ENCODE data around the gene SSB.

Gene SSB

DNA sequence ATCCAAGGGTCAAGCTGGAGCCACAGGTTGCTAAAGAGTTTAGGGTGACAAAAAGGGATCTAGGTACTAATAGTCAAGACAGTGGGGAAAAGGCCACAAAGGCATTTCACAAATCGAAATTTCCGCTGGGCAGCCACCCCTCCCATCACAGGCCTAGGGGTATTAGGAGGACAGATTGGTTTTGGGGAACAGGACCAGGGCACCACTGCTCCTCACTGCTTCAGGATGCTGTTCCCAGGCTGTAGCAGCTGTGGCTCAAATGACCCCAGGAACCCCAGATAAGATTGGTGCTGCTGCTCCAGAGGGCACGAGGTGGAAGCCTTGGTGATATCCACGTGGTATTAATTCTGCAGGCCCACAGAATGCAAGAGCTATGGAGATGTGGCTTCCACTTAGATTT, 42.3 kb upstream of the SSB start:
- no peaks in the 10 kb centered on the region for H4K20me1 ChIP-seq (ENCODE audit: low read depth, low read length)
- H3K79me2 ChIP-seq (ENCODE audit: insufficient read depth, low read length), result no peaks in the 10 kb centered on the region
- TF ChIP-seq EZH2phosphoT487 (conservative IDR thresholded peaks at IDR 0.05; ENCODE audit: low read length), result no peak
- TF ChIP-seq, protein P1, sequence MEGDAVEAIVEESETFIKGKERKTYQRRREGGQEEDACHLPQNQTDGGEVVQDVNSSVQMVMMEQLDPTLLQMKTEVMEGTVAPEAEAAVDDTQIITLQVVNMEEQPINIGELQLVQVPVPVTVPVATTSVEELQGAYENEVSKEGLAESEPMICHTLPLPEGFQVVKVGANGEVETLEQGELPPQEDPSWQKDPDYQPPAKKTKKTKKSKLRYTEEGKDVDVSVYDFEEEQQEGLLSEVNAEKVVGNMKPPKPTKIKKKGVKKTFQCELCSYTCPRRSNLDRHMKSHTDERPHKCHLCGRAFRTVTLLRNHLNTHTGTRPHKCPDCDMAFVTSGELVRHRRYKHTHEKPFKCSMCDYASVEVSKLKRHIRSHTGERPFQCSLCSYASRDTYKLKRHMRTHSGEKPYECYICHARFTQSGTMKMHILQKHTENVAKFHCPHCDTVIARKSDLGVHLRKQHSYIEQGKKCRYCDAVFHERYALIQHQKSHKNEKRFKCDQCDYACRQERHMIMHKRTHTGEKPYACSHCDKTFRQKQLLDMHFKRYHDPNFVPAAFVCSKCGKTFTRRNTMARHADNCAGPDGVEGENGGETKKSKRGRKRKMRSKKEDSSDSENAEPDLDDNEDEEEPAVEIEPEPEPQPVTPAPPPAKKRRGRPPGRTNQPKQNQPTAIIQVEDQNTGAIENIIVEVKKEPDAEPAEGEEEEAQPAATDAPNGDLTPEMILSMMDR (IDR thresholded peaks at IDR 0.05; ENCODE audit: insufficient read depth, low read length, poor library complexity, severe bottlenecking), result no peak
- peaks cover 2% of the 10 kb centered on the region; the same call in 1 of the 2 replicates for H3F3A ChIP-seq (ENCODE audit: insufficient read depth)
- peaks cover 6% of the 10 kb centered on the region; the same call in 1 of the 2 replicates for H3K36me3 ChIP-seq (ENCODE audit: low read length)
- no peak overlapping the region for H2AFZ ChIP-seq (ENCODE audit: low read depth, low read length, severe bottlenecking)
- H3K4me3 ChIP-seq (ENCODE audit: insufficient read depth, low read length, poor library complexity, severe bottlenecking), result no peak overlapping the region
- no peaks in the 10 kb centered on the region for H3K9me2 ChIP-seq (replicated peaks; ENCODE audit: insufficient read depth, low read length)
- no peak overlapping the region for H3K9ac ChIP-seq (ENCODE audit: low read length)
- H3K27me3 ChIP-seq (ENCODE audit: low read length), result no peaks in the 10 kb centered on the region
- no peak overlapping the region for H3K4me2 ChIP-seq (ENCODE audit: low read depth, low read length, poor library complexity, severe bottlenecking)
- H3K27ac ChIP-seq (ENCODE audit: low read depth, low read length), result no peak overlapping the region
- no peaks in the 10 kb centered on the region for H3K9me3 ChIP-seq (ENCODE audit: insufficient read depth, low read length)

DNA sequence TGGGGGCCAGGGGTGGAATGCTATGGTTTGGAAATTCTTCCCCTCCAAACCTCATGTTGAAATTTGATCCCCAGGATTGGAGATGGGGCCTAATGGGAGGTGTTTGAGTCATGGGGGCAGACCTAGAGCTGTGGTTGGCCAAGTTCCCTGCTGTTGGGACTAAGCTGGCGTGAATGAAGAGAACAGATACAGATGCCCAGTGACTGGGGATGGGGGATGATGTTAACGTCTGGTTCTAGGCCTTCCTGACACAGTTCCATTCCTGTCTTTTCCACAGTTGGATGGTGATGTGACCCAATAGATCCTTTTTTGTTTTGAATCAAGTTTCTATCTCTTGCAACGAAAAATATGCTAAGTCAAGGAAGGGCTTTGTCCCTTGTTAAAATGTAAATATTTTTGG, 41.3 kb upstream of the SSB start:
- Histone ChIP-seq H3F3A (ENCODE audit: insufficient read depth) (no peaks in the 10 kb centered on the region), H3K27ac (ENCODE audit: low read depth, low read length) (no peak overlapping the region), H3K79me2 (ENCODE audit: insufficient read depth, low read length) (no peaks in the 10 kb centered on the region), H3K9me2 (replicated peaks; ENCODE audit: insufficient read depth, low read length) (no peaks in the 10 kb centered on the region), H3K4me3 (ENCODE audit: insufficient read depth, low read length, poor library complexity, severe bottlenecking) (no peak overlapping the region), H3K4me2 (ENCODE audit: low read depth, low read length, poor library complexity, severe bottlenecking) (no peak overlapping the region), H4K20me1 (ENCODE audit: low read depth, low read length) (no peaks in the 10 kb centered on the region), H3K27me3 (ENCODE audit: low read length) (no peaks in the 10 kb centered on the region), H3K9ac (ENCODE audit: low read length) (no peak overlapping the region), H2AFZ (ENCODE audit: low read depth, low read length, severe bottlenecking) (no peak overlapping the region), H3K9me3 (ENCODE audit: insufficient read depth, low read length) (no peaks in the 10 kb centered on the region), H3K36me3 (ENCODE audit: low read length) (no peaks in the 10 kb centered on the region)
- TF ChIP-seq EZH2phosphoT487 (conservative IDR thresholded peaks at IDR 0.05; ENCODE audit: low read length), result no peak
- TF ChIP-seq, protein P1 (IDR thresholded peaks at IDR 0.05; ENCODE audit: insufficient read depth, low read length, poor library complexity, severe bottlenecking), result no peak

DNA sequence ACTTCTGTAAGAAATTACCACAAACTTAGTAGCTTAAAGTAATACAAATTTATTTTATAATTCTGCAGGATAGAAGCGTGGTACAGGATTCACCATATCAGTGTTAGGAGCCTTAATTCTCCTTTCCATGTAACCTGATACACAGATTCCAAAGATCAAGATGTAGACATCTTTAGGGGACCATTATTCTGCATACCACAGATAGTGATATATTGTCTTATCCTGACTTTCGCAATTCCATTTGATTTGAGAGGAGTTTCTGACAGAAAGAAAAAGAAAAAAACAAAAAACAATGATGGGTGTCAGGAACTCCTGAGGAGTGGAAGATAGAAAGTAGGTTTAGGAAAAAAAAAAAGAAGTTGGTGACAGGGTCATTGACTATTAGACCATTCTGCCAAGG, 40.9 kb upstream of the SSB start:
- no peaks in the 10 kb centered on the region for H4K20me1 ChIP-seq (ENCODE audit: low read depth, low read length)
- H2AFZ ChIP-seq (ENCODE audit: low read depth, low read length, severe bottlenecking), result no peak overlapping the region

More for the DNA sequence above, 40.9 kb upstream of the SSB start:
- no peaks in the 10 kb centered on the region for H3K36me3 ChIP-seq (ENCODE audit: low read length)
- no peaks in the 10 kb centered on the region for H3K9me2 ChIP-seq (replicated peaks; ENCODE audit: insufficient read depth, low read length)
- H3K9ac ChIP-seq (ENCODE audit: low read length), result no peak overlapping the region
- H3K4me2 ChIP-seq (ENCODE audit: low read depth, low read length, poor library complexity, severe bottlenecking), result no peak overlapping the region
- TF ChIP-seq EZH2phosphoT487 (conservative IDR thresholded peaks at IDR 0.05; ENCODE audit: low read length), result no peak
- TF ChIP-seq, protein P1 (IDR thresholded peaks at IDR 0.05; ENCODE audit: insufficient read depth, low read length, poor library complexity, severe bottlenecking), result no peak
- no peaks in the 10 kb centered on the region for H3K79me2 ChIP-seq (ENCODE audit: insufficient read depth, low read length)
- no peak overlapping the region for H3K4me3 ChIP-seq (ENCODE audit: insufficient read depth, low read length, poor library complexity, severe bottlenecking)
- no peaks in the 10 kb centered on the region for H3K9me3 ChIP-seq (ENCODE audit: insufficient read depth, low read length)
- no peaks in the 10 kb centered on the region for H3F3A ChIP-seq (ENCODE audit: insufficient read depth)
- no peak overlapping the region for H3K27ac ChIP-seq (ENCODE audit: low read depth, low read length)
- H3K27me3 ChIP-seq (ENCODE audit: low read length), result no peaks in the 10 kb centered on the region
